Measurements from ENCODE around the gene SLC27A3. TPM values are rescaled to one million over a fixed set of nuclear protein-coding genes. Genes with fewer than 3 reads are reported as not detected.

Gene SLC27A3
- total and polyA plus RNA-seq, 7 donors = 1.6 to 45.7 (median 22.8) TPM

DNA sequence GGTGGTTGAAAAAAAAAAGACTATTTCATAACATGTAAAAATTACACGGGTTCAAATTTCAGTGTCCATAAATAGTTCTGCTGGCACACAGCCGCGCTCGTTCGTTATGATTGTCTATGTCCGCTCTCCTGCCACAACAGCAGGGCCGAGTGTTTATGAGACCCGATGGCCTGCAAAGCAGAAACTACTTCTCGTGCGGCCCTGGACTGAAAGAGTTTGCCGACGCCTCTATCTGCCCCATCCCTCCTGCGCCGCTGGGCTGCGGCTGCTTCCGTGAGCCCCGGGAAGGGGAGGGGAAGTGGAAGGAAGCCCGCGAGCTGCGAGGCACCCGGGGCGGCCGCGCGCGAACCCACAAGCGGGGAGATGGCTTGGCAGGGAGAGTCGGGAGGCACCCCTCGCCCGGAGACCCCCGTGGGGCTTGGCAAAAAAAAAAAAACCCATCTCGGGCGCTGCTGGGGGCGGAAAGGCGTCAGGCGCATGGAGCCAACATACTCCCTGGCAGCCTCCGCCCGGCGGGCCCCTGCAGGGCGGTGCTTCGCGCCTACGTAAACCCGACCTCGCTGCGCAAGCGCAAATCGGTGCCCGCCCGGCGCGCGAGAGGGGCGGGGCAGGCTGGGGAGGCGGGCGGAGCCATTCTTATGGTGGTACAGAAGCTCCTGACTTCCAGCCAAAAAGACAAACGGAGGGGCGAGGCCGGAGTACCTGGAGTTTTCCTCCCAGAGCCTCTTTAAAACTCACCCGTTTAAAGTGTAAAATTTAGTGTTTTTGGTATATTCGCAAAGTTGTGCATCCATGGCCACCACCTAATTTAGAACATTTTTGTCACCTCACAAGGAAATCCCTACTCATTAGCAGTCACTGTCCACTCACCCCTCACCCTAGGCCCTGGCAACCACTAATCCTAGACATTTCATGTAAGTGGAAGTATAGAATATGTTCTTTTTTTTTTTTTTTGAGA is 8.3 kb downstream of the SLC27A3 start:
- 0% methylated on average over 61 of the region's 61 CpGs for WGBS, 2 donors
- H3K9me3 ChIP-seq = no peaks in the 10 kb centered on the region
- peaks cover 0 to 4% (median 0%) of the 10 kb centered on the region in 4 donors for H3K36me3 ChIP-seq
- DNase-seq = peak; percentile 95
- peaks cover 0 to 21% (median 12%) of the 10 kb centered on the region in 4 donors for H3K4me1 ChIP-seq
- H3K27ac ChIP-seq = peak overlapping the region; percentile 92 to 99 (median 94)
- H3K27me3 ChIP-seq = no peaks in the 10 kb centered on the region
- peak overlapping the region; percentile 49 to 72 (median 63) for H3K4me3 ChIP-seq
- TF ChIP-seq, protein P1, sequence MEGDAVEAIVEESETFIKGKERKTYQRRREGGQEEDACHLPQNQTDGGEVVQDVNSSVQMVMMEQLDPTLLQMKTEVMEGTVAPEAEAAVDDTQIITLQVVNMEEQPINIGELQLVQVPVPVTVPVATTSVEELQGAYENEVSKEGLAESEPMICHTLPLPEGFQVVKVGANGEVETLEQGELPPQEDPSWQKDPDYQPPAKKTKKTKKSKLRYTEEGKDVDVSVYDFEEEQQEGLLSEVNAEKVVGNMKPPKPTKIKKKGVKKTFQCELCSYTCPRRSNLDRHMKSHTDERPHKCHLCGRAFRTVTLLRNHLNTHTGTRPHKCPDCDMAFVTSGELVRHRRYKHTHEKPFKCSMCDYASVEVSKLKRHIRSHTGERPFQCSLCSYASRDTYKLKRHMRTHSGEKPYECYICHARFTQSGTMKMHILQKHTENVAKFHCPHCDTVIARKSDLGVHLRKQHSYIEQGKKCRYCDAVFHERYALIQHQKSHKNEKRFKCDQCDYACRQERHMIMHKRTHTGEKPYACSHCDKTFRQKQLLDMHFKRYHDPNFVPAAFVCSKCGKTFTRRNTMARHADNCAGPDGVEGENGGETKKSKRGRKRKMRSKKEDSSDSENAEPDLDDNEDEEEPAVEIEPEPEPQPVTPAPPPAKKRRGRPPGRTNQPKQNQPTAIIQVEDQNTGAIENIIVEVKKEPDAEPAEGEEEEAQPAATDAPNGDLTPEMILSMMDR (IDR thresholded peaks at IDR 0.05) = peak in 2 of 4 experiments; percentile 7 to 32
- TF ChIP-seq POLR2A (IDR thresholded peaks at IDR 0.05) (peak; percentile 95 to 97), EP300 (IDR thresholded peaks at IDR 0.05) (peak in 2 of 4 donors; percentile 2 to 44), POLR2AphosphoS5 (IDR thresholded peaks at IDR 0.05) (peak; percentile 99 to 100 (median 99))
- intact Hi-C loops (cut with DNase I) = no loop called here

DNA sequence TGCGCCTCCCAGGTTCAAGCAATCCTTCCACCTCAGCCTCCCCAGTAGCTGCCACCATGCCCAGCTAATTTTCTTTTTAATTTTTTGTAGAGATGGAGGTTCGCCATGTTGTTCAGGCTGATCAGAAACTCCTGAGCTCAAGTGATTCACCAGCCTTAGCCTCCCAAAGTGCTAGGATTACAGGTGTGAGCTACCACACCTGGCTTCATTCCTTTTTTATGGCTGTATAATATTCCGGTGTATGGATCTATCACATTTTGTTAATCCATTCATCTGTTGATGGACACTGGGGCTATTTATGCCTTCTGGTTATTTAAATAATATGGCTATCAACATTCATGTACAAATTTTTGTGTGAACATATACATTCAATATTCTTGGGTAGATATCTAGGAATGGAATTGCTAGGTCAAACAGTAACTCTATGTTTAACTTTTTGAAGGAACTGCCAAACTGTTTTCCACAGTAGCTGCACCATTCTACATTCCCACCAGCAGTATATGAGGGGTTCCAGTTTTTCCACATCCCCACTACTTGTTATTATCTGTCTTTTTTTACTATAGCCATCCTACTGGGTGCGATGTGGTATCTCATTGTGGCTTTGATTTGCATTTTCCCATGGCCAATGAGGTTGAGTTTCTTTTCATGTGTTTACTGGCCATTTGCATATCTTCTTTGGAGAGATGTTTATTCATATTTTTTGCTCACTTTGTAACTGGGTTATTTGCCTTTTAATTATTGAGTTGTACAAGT is 11.0 kb downstream of the SLC27A3 start:
- no peak for TF ChIP-seq POLR2AphosphoS5 (IDR thresholded peaks at IDR 0.05)
- no peak for TF ChIP-seq POLR2A (IDR thresholded peaks at IDR 0.05)
- TF ChIP-seq, protein P1 (IDR thresholded peaks at IDR 0.05) = no peak
- TF ChIP-seq EP300 (IDR thresholded peaks at IDR 0.05) = no peak
- Histone ChIP-seq H3K4me1 (peaks cover 0 to 34% (median 30%) of the 10 kb centered on the region in 4 donors), H3K27ac (no peak overlapping the region), H3K27me3 (no peaks in the 10 kb centered on the region), H3K36me3 (no peaks in the 10 kb centered on the region), H3K9me3 (no peaks in the 10 kb centered on the region), H3K4me3 (no peak overlapping the region)
- whole genome bisulfite sequencing, 2 donors = 94 to 95% methylated on average over 4 of the region's 4 CpGs
- no peak for DNase-seq
- intact Hi-C loops (cut with DNase I) = no loop called here

DNA sequence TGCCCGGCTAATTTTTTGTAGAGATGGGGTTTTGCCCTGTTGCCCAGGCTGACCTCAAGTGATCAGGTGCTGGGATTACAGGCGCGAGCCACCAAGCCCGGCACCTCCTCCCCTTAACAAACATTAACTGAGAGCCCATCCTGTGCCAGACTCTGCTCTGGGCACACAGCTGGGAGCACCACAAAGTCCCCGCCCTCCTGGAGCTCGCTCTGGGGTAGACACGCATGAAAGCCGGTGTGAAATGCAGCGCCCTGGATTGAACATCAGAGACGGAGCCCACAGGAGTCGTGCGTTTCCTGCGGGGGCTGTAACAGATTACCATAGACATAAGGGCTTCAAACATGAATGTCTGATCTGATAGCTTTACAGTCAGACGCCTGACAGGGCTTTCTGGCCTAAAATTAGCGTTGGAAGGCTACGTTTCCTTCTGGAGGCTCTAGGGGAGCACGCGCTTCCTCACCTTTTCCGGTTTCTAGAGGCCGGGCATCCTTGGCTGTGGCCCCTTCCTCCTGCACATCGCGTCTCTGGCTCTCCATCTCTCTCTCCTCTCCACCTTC is 14.3 kb downstream of the SLC27A3 start:
- Histone ChIP-seq H3K27ac (peak overlapping the region; percentile 86 to 97 (median 92)), H3K4me1 (peaks cover 0 to 28% (median 26%) of the 10 kb centered on the region in 4 donors), H3K27me3 (no peaks in the 10 kb centered on the region), H3K36me3 (no peaks in the 10 kb centered on the region), H3K9me3 (no peaks in the 10 kb centered on the region), H3K4me3 (peak overlapping the region; percentile 11 to 46 (median 44))
- 29 to 36% methylated on average over 22 of the region's 22 CpGs for WGBS, 2 donors
- intact Hi-C loops (cut with DNase I) = no loop called here
- DNase-seq = peak; percentile 72
- TF ChIP-seq EP300 (IDR thresholded peaks at IDR 0.05) = no peak
- TF ChIP-seq POLR2A (IDR thresholded peaks at IDR 0.05) = no peak

DNA sequence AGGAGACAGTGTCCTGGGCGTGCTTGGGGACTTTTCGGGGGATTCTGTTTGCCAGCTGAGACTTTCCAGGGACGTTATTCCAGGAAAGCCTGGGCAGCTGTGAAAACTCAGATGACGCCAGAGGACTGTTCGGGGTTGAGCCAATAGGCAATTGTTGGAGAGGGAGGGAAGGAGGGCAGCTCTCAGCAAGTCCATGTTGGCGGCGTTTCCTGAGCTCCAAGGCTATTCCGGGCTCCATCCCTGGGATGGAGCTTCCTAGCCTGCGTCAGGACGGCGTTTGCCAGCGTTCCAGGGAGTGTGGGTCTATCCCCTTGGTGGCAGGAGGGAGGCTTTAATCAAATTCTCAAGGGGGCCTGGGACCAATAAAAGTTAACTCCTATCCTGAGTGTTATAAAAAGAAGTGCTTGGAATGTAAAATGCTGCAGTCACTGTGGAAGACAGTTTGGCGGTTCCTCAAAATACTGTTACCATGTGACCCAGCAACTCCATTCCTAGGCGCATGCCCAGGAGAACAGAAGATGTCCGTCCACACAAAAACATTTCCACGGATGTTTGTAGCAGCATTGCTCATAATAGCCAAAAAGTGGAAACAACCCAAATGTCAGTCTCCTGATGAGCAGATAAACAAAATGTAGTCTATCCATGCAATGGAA is 15.2 kb downstream of the SLC27A3 start:
- Histone ChIP-seq H3K9me3 (no peaks in the 10 kb centered on the region), H3K27me3 (peaks cover 0 to 3% (median 0%) of the 10 kb centered on the region in 3 donors), H3K36me3 (no peaks in the 10 kb centered on the region), H3K4me1 (peaks cover 0 to 28% (median 26%) of the 10 kb centered on the region in 4 donors), H3K4me3 (peak overlapping the region; percentile 11 to 46 (median 44)), H3K27ac (peak overlapping the region; percentile 86 to 97 (median 92))
- peak; percentile 97 for DNase-seq
- TF ChIP-seq, protein P1 (IDR thresholded peaks at IDR 0.05) = no peak
- TF ChIP-seq EP300 (IDR thresholded peaks at IDR 0.05) (peak; percentile 55 to 92 (median 82)), POLR2AphosphoS5 (IDR thresholded peaks at IDR 0.05) (peak; percentile 89 to 95 (median 94)), POLR2A (IDR thresholded peaks at IDR 0.05) (peak; percentile 43 to 47)
- 37 to 49% methylated on average over 16 of the region's 16 CpGs for WGBS, 2 donors
- intact Hi-C loops (cut with DNase I) = no loop called here

Measured in sigmoid colon (tissue), 7 donors.